MM.1S (cell line): Measurements from ENCODE around the gene CCL27.

ENCODE experiments used
- CTCF ChIP-seq: fragments of 300-600 bp; sonication (generic); IDR thresholded peaks from 2 replicates; pipeline ENCODE4 v1.5.1; 2016; ENCODE audit warnings: antibody characterized with exemption, low read length, mixed read lengths
- EZH2phosphoT487 ChIP-seq: fragments of 300-600 bp; sonication (generic); IDR thresholded peaks from 2 replicates; pipeline ENCODE4 v1.6.1; 2018; ENCODE audit warnings: antibody characterized with exemption, low read length

- TF ChIP-seq CTCF = no peak
- no peak for TF ChIP-seq EZH2phosphoT487
Observed at GRCh38 chr9:34650816-34651215, 11.6 kb downstream of the CCL27 start.
